H1 (cell line): ENCODE measurements around the gene COL19A1. TPM values are rescaled to one million over a fixed set of nuclear protein-coding genes. Genes with fewer than 3 reads are reported as not detected.

Experiments used
- CTCF ChIA-PET: fragments of 300-600 bp; sonication (Branson Sonifier 250); formaldehyde crosslinking; loops from one replicate; lab custom pipeline; 2021; ENCODE audit not compliant: partially characterized antibody; lab: Charles Lee
- POLR2A ChIA-PET: fragments of 300-600 bp; sonication (Branson Sonifier 250); formaldehyde crosslinking; loops from one replicate; lab custom pipeline; 2021; ENCODE audit warnings: inconsistent platforms; ENCODE audit not compliant: partially characterized antibody; lab: Charles Lee
- DNase-seq, 2 experiments: peaks; one replicate each; pipeline versions ENCODE4 v3.0.0 to v3.0.0-alpha.2; 2010 to 2022; ENCODE audit warnings: low spot score in 2 of 2, low read depth in 1 of 2, mixed read lengths in 1 of 2
- FAIRE-seq: peaks from 2 replicates; lab custom pipeline; 2011; peaks lifted over from hg19 to GRCh38; lab: Jason Lieb, UNC
- H2AFZ ChIP-seq: 2 replicates; pipeline ENCODE4 v1.8.1; 2012; ENCODE audit warnings: low read length, inconsistent platforms
- H2AK5ac ChIP-seq: 2 replicates; pipeline ENCODE4 v1.6.1; 2013; ENCODE audit warnings: low read depth, low read length
- H2BK120ac ChIP-seq: replicated peaks from 2 replicates; pipeline ENCODE3; 2013; ENCODE audit warnings: low read depth, low read length, inconsistent platforms
- H2BK12ac ChIP-seq: 2 replicates; pipeline ENCODE4 v1.6.1; 2013; ENCODE audit warnings: low read depth, low read length
- H2BK15ac ChIP-seq: 2 replicates; pipeline ENCODE4 v1.6.1; 2013; ENCODE audit warnings: low read length
- H2BK20ac ChIP-seq: 2 replicates; pipeline ENCODE4 v1.6.1; 2013; ENCODE audit warnings: low read length
- H2BK5ac ChIP-seq: 2 replicates; pipeline ENCODE4 v1.6.1; 2013; ENCODE audit warnings: low read depth, low read length
- H3K14ac ChIP-seq: 2 replicates; pipeline ENCODE4 v1.6.1; 2013; ENCODE audit warnings: inconsistent platforms; ENCODE audit not compliant: insufficient read length
- H3K18ac ChIP-seq: 2 replicates; pipeline ENCODE4 v1.6.1; 2013; ENCODE audit warnings: low read length; ENCODE audit errors: extremely low read depth
- H3K23ac ChIP-seq: 2 replicates; pipeline ENCODE4 v1.6.1; 2013; ENCODE audit warnings: inconsistent platforms; ENCODE audit not compliant: insufficient read length
- H3K23me2 ChIP-seq: 2 replicates; pipeline ENCODE4 v1.6.1; 2013; ENCODE audit warnings: low read depth, low read length
- H3K27ac ChIP-seq: 2 replicates; pipeline ENCODE4 v1.6.1; 2011; ENCODE audit warnings: low read depth, low read length, inconsistent platforms
- H3K27me3 ChIP-seq, 4 experiments: replicated peaks in 1 of 4; 1 replicate in 1 of 4; 2 replicates in 3 of 4; pipeline versions ENCODE4 v1.6.1 to v1.8.1; 2011 to 2013; ENCODE audit warnings: low read length in 3 of 4, mild to moderate bottlenecking in 3 of 4, inconsistent platforms in 2 of 4, mixed read lengths in 2 of 4, moderate library complexity in 1 of 4; ENCODE audit not compliant: control insufficient read depth in 3 of 4, insufficient read depth in 3 of 4; ENCODE audit errors: extremely low read depth in 1 of 4
- H3K36me3 ChIP-seq, 4 experiments: 2 replicates each; pipeline versions ENCODE4 v1.6.1 to v1.8.1; 2011 to 2013; ENCODE audit warnings: mild to moderate bottlenecking in 4 of 4, low read length in 3 of 4, moderate library complexity in 2 of 4, control low read depth in 1 of 4, inconsistent platforms in 1 of 4; ENCODE audit not compliant: insufficient read depth in 4 of 4, control insufficient read depth in 2 of 4
- H3K4ac ChIP-seq: replicated peaks from 2 replicates; pipeline ENCODE3; 2013; ENCODE audit warnings: low read length, low read depth, mixed read lengths, inconsistent platforms; ENCODE audit not compliant: insufficient read length
- H3K4me1 ChIP-seq, 4 experiments: replicated peaks in 1 of 4; 1 replicate in 1 of 4; 2 replicates in 3 of 4; pipeline versions ENCODE4 v1.6.1 to v1.8.1; 2011 to 2013; ENCODE audit warnings: low read length in 3 of 4, inconsistent platforms in 2 of 4, mixed read lengths in 1 of 4; ENCODE audit not compliant: insufficient read depth in 4 of 4, control insufficient read depth in 3 of 4
- H3K4me2 ChIP-seq, 2 experiments: 2 replicates each; pipeline versions ENCODE4 v1.6.1 to v1.8.1; 2011 to 2013; ENCODE audit warnings: low read depth in 2 of 2, low read length in 2 of 2, control low read depth in 1 of 2, inconsistent platforms in 1 of 2, mild to moderate bottlenecking in 1 of 2; ENCODE audit not compliant: insufficient read depth in 1 of 2
- H3K4me3 ChIP-seq, 4 experiments: fragments of 200-600, 300-600 bp in 1 of 4; sonication (generic), shearing (Covaris generic), sonication (Bioruptor Twin) in 1 of 4; 2 replicates each; pipeline versions ENCODE4 v1.5.1 to v1.8.1; 2011 to 2016; ENCODE audit warnings: low read length in 4 of 4, low read depth in 3 of 4, control low read depth in 2 of 4, inconsistent platforms in 2 of 4, mild to moderate bottlenecking in 2 of 4, mixed read lengths in 1 of 4, moderate library complexity in 1 of 4; ENCODE audit not compliant: insufficient read depth in 2 of 4; ENCODE audit errors: extremely low read depth in 1 of 4
- H3K56ac ChIP-seq: replicated peaks from 2 replicates; pipeline ENCODE3; 2013; ENCODE audit warnings: low read depth, mild to moderate bottlenecking, mixed read lengths, low read length, inconsistent platforms; ENCODE audit not compliant: insufficient read length
- H3K79me1 ChIP-seq: 2 replicates; pipeline ENCODE4 v1.6.1; 2013; ENCODE audit warnings: low read depth, low read length, control low read depth
- H3K79me2 ChIP-seq, 2 experiments: 2 replicates each; pipeline versions ENCODE4 v1.6.1 to v1.8.1; 2012 to 2013; ENCODE audit warnings: low read length in 2 of 2, mild to moderate bottlenecking in 2 of 2, inconsistent platforms in 1 of 2; ENCODE audit not compliant: insufficient read depth in 2 of 2, control insufficient read depth in 1 of 2
- H3K9ac ChIP-seq, 4 experiments: replicated peaks in 1 of 4; 1 replicate in 1 of 4; 2 replicates in 3 of 4; pipeline versions ENCODE4 v1.6.1 to v1.8.1; 2011 to 2013; ENCODE audit warnings: low read depth in 3 of 4, low read length in 3 of 4, control low read depth in 2 of 4, mild to moderate bottlenecking in 2 of 4, moderate library complexity in 2 of 4, inconsistent platforms in 1 of 4; ENCODE audit errors: extremely low read depth in 1 of 4
- H3K9me3 ChIP-seq, 2 experiments: 2 replicates each; pipeline versions ENCODE4 v1.6.1 to v1.8.1; 2012 to 2013; ENCODE audit warnings: mild to moderate bottlenecking in 2 of 2, moderate library complexity in 2 of 2, control low read depth in 1 of 2, inconsistent platforms in 1 of 2, low read depth in 1 of 2, low read length in 1 of 2, mixed read lengths in 1 of 2; ENCODE audit not compliant: insufficient read depth in 2 of 2
- H4K20me1 ChIP-seq, 2 experiments: replicated peaks in 1 of 2; 2 replicates each; pipeline versions ENCODE3 to v1.8.1; 2011 to 2013; ENCODE audit warnings: inconsistent platforms in 2 of 2, low read length in 2 of 2, mild to moderate bottlenecking in 1 of 2; ENCODE audit not compliant: insufficient read depth in 2 of 2, control insufficient read depth in 1 of 2
- H4K5ac ChIP-seq: 2 replicates; pipeline ENCODE4 v1.6.1; 2013; ENCODE audit warnings: low read length, low read depth, mixed read lengths, inconsistent platforms; ENCODE audit not compliant: insufficient read length
- H4K8ac ChIP-seq: 2 replicates; pipeline ENCODE4 v1.8.0; 2013; ENCODE audit warnings: mild to moderate bottlenecking, moderate library complexity, low read length, inconsistent platforms; ENCODE audit not compliant: insufficient read depth; ENCODE audit errors: extremely low read depth
- H4K91ac ChIP-seq: replicated peaks from 2 replicates; pipeline ENCODE3; 2013; ENCODE audit warnings: low read length, mixed read lengths, inconsistent platforms; ENCODE audit not compliant: insufficient read length
- BRCA1 ChIP-seq: IDR thresholded peaks from 2 replicates; pipeline ENCODE4 v1.6.1; 2012; ENCODE audit warnings: low read depth, low read length, improper control_type of control experiment
- CTCF ChIP-seq, 3 experiments: IDR thresholded peaks; 1 replicate in 2 of 3; 2 replicates in 1 of 3; pipeline versions ENCODE4 v1.5.1 to v1.6.1; 2011; ENCODE audit warnings: low read length in 3 of 3, mild to moderate bottlenecking in 3 of 3, inconsistent platforms in 2 of 3, low read depth in 1 of 3, moderate library complexity in 1 of 3; ENCODE audit not compliant: insufficient read depth in 1 of 3; ENCODE audit errors: control extremely low read depth in 1 of 3
- SP4 ChIP-seq: IDR thresholded peaks from 2 replicates; pipeline ENCODE4 v1.6.1; 2012; ENCODE audit warnings: low read length, inconsistent platforms
- TAF1 ChIP-seq: IDR thresholded peaks from 2 replicates; pipeline ENCODE4 v1.6.1; 2011; ENCODE audit warnings: mild to moderate bottlenecking, low read depth, low read length
- WGBS, 2 experiments: shearing (Covaris generic) in 1 of 2; methylation state at CpG; one replicate each; pipeline versions ENCODE4 v1.1.6 to v1.1.7; 2013 to 2015; ENCODE audit warnings: low lambda C conversion rate in 2 of 2, mixed read lengths in 2 of 2, inconsistent platforms in 1 of 2, low coverage in 1 of 2, missing lambda C conversion rate in 1 of 2; ENCODE audit not compliant: insufficient replicate concordance in 2 of 2, insufficient coverage in 1 of 2, insufficient read length in 1 of 2; ENCODE audit errors: extremely low coverage in 1 of 2, missing lambda C conversion rate in 1 of 2; 5-methylcytosine and 5-hydroxymethylcytosine counted together
- polyA plus RNA-seq, 7 experiments: library from polyadenylated mRNA; depleted of rRNA in 3 of 7; stranded (reverse) in 5 of 7; unstranded in 2 of 7; fragments of >200 nt in 5 of 7; fragments of 200-250 nt in 2 of 7; gene quantifications; 1 replicate in 5 of 7; 2 replicates in 1 of 7; 4 replicates in 1 of 7; pipeline versions ENCODE4 v1.2.1 to v1.2.3, GENCODE V29; 2011 to 2013; ENCODE audit warnings: missing spikeins in 2 of 7, mixed read lengths in 2 of 7
- total RNA-seq: library from RNA; stranded (reverse); fragmentation: NEBNext Ultra II Directional; extraction: Animal tissue kit (Norgen Biotek cat#: 25700); gene quantifications from 2 replicates; pipeline ENCODE4 v1.2.1, GENCODE V29; 2021

The COL19A1 gene
- total and polyA plus RNA-seq, 2 of the 8 experiments (the other 6 are each of a cell fraction or from before 2014, with no cell fraction given) = not detected

- Histone ChIP-seq H3K56ac (no peak overlapping the region), H4K8ac (no peak overlapping the region), H2BK20ac (no peak overlapping the region), H2AK5ac (no peak overlapping the region), H3K79me1 (no peaks in the 10 kb centered on the region), H3K18ac (no peak overlapping the region), H4K20me1 (no peaks in the 10 kb centered on the region), H2BK15ac (no peak overlapping the region), H3K23me2 (no peaks in the 10 kb centered on the region; the same call in 1 of the 2 replicates), H2AFZ (no peak overlapping the region), H3K9ac (no peak overlapping the region), H3K36me3 (no peaks in the 10 kb centered on the region), H3K27me3 (no peaks in the 10 kb centered on the region), H3K27ac (no peak overlapping the region), H3K14ac (no peak overlapping the region), H2BK5ac (no peak overlapping the region), H4K5ac (no peak overlapping the region), H3K23ac (no peak overlapping the region), H2BK120ac (no peak overlapping the region), H3K9me3 (no peaks in the 10 kb centered on the region), H4K91ac (no peak overlapping the region), H3K79me2 (no peaks in the 10 kb centered on the region), H3K4me3 (no peak overlapping the region), H2BK12ac (no peak overlapping the region), H3K4ac (no peak overlapping the region), H3K4me2 (no peak overlapping the region), H3K4me1 (no peaks in the 10 kb centered on the region)
- FAIRE-seq = no peak
- CTCF ChIA-PET = interaction anchor here (0.6 to 1.3 kb wide), 2 partner anchors 35 to 171 kb away, joined by 3 to 4 read pairs; no protein-coding TSS in a partner anchor
- WGBS, 2 experiments = 82% methylated on average over 1 of the region's 1 CpG; no CpG with 5 or more reads in 1 of the 2 experiments
- no peak for DNase-seq
- POLR2A ChIA-PET = no interaction called here
- no peak for TF ChIP-seq CTCF (IDR thresholded peaks at IDR 0.05; ENCODE audit: control extremely low read depth in 1 of 3, insufficient read depth in 1 of 3, low read depth in 1 of 3, low read length in 3 of 3)
- no peak for TF ChIP-seq BRCA1
- TF ChIP-seq TAF1 = no peak
- no peak for TF ChIP-seq SP4
Observed at GRCh38 chr6:69948479-69949114, 82.2 kb downstream of the COL19A1 start.
